Pancreas (tissue), 10 donors: ENCODE results near the gene WRAP73. TPM values are rescaled to one million over a fixed set of nuclear protein-coding genes. Genes with fewer than 3 reads are reported as not detected.

Experiments
- ATAC-seq, 4 donors: fragments of 200-7000 bp; cut with Tn5 transposase; one replicate each; pipeline versions ENCODE4 v1.8.0 to v1.9.1; 2020; ENCODE audit warnings: mild to moderate bottlenecking in 4 of 4, moderate library complexity in 4 of 4
- DNase-seq, 6 donors: peaks; one replicate each; pipeline ENCODE4 v3.0.0-alpha.2; 2020
- FAIRE-seq: peaks from 2 replicates; lab custom pipeline; 2012; peaks lifted over from hg19 to GRCh38; lab: Jason Lieb, UNC
- H3K27ac ChIP-seq, 4 donors: fragments of 200-600 bp; sonication (generic); 1 replicate in 3 of 4; 2 replicates in 1 of 4; pipeline versions ENCODE4 v1.5.0 to v1.8.0; 2020
- H3K27me3 ChIP-seq, 4 donors: fragments of 200-600 bp; one replicate each; pipeline ENCODE4 v1.8.0; 2021
- H3K36me3 ChIP-seq, 3 donors: fragments of 200-600 bp; sonication (generic) in 1 of 3; one replicate each; pipeline versions ENCODE4 v1.5.0 to v1.8.0; 2020 to 2021
- H3K4me1 ChIP-seq, 3 donors: fragments of 200-600 bp; one replicate each; pipeline ENCODE4 v1.8.0; 2021
- H3K4me3 ChIP-seq, 4 donors: fragments of 200-600 bp; sonication (generic) in 2 of 4; one replicate each; pipeline versions ENCODE4 v1.5.0 to v1.8.0; 2020 to 2021
- H3K9me3 ChIP-seq, 4 donors: fragments of 200-600 bp; one replicate each; pipeline ENCODE4 v1.8.0; 2021
- WGBS, 2 donors: extraction: QIAGEN DNeasy Blood & Tissue Kit; methylation state at CpG; one replicate each; pipeline ENCODE4 v1.1.7; 2013; 5-methylcytosine and 5-hydroxymethylcytosine counted together
- intact Hi-C, 3 donors: fragments of 100-400 bp; cut with DNase I; formaldehyde crosslinking; loops; one replicate each; pipeline versions ENCODE4 v1.11.1 to v1.14.2; 2022
- polyA plus RNA-seq, 2 donors: library from polyadenylated mRNA; stranded (reverse); fragments of 200-250 nt; gene quantifications; one replicate each; pipeline ENCODE4 v1.2.3, GENCODE V29; 2013
- total RNA-seq, 6 donors: library from RNA; stranded (reverse); fragmentation: NEBNext Ultra II Directional in 4 of 6; extraction: Animal tissue kit (Norgen Biotek cat#: 25700) in 4 of 6; gene quantifications; one replicate each; pipeline versions ENCODE4 v1.2.1 to v1.2.4, GENCODE V29; 2021 to 2023
- TF ChIP-seq, protein P1 (sequence below), 4 donors: fragments of 200-600 bp; sonication (generic) in 3 of 4; IDR thresholded peaks; one replicate each; pipeline versions ENCODE4 v1.5.0 to v1.8.0; 2021; ENCODE audit warnings: antibody characterized with exemption in 4 of 4
- donor health status: healthy with polysubstance abuse.
- donor health status: DM: no; HTN: no; CAD: no; lungs with moderate emphysema.
- donor health status: DM: no; HTN: no; CAD: no.
- donor health status: control.
- donor health status: control.
- donor health status: Bipolar disorder and iron deficiency.
- donor health status: DM: yes; HTN: yes; CAD: no.
- donor health status: DM: no; HTN: no; CAD: no.
- donor health status: DM: no; HTN: no; CAD: no.
- donor health status: DM: yes; HTN: yes; CAD: no.

The WRAP73 gene
- total and polyA plus RNA-seq, 8 donors: 6.7 to 26.2 (median 10.3) TPM

DNA sequence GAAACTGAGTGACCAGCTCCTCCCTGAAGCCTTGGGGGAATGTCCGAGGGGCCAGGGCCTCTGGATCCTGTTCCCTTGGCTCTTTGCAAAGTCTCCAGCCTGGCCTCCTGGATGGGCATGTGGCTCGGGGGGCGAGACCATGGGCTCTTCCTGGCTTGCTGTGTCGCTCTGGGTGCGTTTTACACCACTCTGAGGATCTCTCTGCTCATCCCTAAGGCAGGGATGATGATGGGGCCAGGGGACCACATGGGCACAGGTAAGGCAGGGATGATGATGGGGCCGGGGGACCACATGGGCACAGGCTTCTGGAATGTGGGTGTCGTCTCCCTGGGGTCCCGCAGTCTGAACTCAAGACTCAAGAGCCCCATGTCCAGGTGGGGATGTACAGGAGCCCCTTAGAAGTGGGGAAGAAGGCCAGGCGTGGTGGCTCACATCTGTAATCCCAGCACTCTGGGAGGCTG is 20.1 kb upstream of the WRAP73 start:
- TF ChIP-seq, protein P1, sequence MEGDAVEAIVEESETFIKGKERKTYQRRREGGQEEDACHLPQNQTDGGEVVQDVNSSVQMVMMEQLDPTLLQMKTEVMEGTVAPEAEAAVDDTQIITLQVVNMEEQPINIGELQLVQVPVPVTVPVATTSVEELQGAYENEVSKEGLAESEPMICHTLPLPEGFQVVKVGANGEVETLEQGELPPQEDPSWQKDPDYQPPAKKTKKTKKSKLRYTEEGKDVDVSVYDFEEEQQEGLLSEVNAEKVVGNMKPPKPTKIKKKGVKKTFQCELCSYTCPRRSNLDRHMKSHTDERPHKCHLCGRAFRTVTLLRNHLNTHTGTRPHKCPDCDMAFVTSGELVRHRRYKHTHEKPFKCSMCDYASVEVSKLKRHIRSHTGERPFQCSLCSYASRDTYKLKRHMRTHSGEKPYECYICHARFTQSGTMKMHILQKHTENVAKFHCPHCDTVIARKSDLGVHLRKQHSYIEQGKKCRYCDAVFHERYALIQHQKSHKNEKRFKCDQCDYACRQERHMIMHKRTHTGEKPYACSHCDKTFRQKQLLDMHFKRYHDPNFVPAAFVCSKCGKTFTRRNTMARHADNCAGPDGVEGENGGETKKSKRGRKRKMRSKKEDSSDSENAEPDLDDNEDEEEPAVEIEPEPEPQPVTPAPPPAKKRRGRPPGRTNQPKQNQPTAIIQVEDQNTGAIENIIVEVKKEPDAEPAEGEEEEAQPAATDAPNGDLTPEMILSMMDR (IDR thresholded peaks at IDR 0.05): no peak
- no peaks in the 10 kb centered on the region for H3K36me3 ChIP-seq
- ATAC-seq (no peak), FAIRE-seq (no peak), DNase-seq (peak in 3 of 6 donors; percentile 14 to 56 (median 31))
- H3K27me3 ChIP-seq: no peaks in the 10 kb centered on the region
- H3K9me3 ChIP-seq: no peaks in the 10 kb centered on the region
- WGBS, 2 donors: 85 to 91% methylated on average over 8 to 9 of the region's 9 CpGs
- intact Hi-C loops: no loop called here
- H3K4me3 ChIP-seq: no peak overlapping the region
- peaks cover 4 to 10% (median 9%) of the 10 kb centered on the region in 3 donors for H3K4me1 ChIP-seq
- H3K27ac ChIP-seq: no peak overlapping the region

DNA sequence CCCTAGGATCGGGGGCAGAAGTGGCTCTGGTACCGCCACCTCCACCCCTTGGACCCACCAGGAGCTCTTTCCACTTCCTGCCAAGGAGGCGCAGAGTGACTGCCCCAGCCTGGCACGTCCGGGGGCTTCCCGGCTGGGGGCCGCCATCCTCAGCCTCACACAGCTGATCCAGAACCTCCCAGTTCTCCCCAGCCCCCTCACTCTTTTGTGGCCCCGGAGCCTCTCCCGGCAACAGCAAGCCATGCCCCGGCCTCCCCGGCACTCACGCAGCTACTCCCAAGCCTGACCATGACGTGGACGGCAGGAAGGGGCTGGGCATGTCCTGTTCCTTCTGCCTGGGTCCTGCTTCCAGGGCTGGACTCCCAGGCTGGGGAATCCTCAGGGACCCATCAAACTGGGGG is 19.5 kb upstream of the WRAP73 start:
- FAIRE-seq: no peak
- intact Hi-C loops: no loop called here
- Histone ChIP-seq H3K36me3 (no peaks in the 10 kb centered on the region), H3K9me3 (no peaks in the 10 kb centered on the region), H3K4me1 (peaks cover 4 to 9% (median 8%) of the 10 kb centered on the region in 3 donors), H3K27me3 (no peaks in the 10 kb centered on the region), H3K4me3 (no peak overlapping the region), H3K27ac (no peak overlapping the region)
- ATAC-seq: no peak
- 42 to 55% methylated on average over 14 of the region's 14 CpGs for WGBS, 2 donors
- DNase-seq: peak in 3 of 6 donors; percentile 45 to 77 (median 53)
- TF ChIP-seq, protein P1 (IDR thresholded peaks at IDR 0.05): no peak

DNA sequence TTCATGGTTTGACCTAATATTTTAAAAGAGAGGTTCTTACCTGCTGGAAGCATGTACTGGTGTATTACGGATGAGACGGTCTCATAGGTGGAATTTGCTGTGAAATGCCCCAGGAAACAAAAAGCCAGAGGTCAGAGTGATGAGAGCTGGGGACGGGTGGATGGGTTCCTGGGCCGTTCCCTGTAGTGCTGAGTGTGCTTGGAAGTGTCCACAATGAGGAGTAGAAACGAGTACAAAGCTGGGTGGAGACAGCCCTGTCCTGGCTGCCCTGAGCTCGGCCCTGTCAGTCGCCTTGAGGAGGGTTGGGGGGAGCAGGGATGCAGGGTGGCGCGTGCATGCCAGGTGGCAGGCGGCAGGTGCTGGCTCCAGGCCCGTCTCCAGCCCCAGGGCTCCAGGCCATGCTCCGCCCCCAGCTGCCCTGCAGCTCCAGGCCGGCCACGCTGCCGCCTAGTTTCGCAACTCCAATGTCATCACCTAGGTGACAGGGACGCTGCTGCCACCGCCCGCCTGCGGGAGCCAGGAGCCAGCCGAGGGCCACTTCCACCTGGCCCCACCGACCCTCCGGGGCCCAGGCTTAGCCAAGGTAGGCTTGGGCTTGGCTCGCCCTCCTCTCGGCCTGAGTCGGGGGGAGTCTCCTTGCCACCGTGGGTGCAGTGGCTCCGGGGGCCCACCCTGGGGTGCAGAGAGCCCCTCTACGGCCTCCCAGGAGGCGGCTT is 18.8 kb upstream of the WRAP73 start:
- WGBS, 2 donors: 9 to 11% methylated on average over 26 to 30 of the region's 30 CpGs
- ATAC-seq: peak; percentile 95 to 98 (median 97)
- Histone ChIP-seq H3K4me1 (peaks cover 4 to 5% (median 4%) of the 10 kb centered on the region in 3 donors), H3K36me3 (no peaks in the 10 kb centered on the region), H3K27me3 (no peaks in the 10 kb centered on the region), H3K27ac (no peak overlapping the region), H3K9me3 (no peaks in the 10 kb centered on the region), H3K4me3 (no peak overlapping the region)
- no peak for FAIRE-seq
- TF ChIP-seq, protein P1 (IDR thresholded peaks at IDR 0.05): no peak
- peak; percentile 94 to 99 (median 96) for DNase-seq
- intact Hi-C loops: no loop called here

DNA sequence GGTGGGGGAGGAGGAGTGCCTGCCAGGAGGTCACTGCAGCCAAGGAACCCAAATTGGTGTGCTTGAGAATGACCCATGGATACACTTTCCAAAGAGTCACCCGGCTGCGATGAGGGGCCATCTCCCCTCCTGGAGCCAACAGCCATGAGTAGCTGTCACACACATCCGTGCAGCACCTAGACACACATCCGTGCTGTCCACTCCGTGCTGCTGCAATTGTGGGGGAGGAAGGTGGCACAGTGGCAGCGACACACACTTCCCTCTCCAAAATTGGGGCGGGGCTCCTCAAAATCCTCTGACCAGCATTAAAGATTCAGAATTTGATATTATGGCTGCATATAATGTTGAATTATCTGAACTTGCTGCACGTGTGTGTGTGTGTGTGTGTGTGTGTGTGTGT is 18.2 kb upstream of the WRAP73 start:
- Histone ChIP-seq H3K27ac (no peak overlapping the region), H3K4me1 (peaks cover 4 to 5% (median 4%) of the 10 kb centered on the region in 3 donors), H3K36me3 (no peaks in the 10 kb centered on the region), H3K9me3 (no peaks in the 10 kb centered on the region), H3K27me3 (no peaks in the 10 kb centered on the region), H3K4me3 (no peak overlapping the region)
- TF ChIP-seq, protein P1 (IDR thresholded peaks at IDR 0.05): no peak
- ATAC-seq (no peak), FAIRE-seq (no peak), DNase-seq (peak in 3 of 6 donors; percentile 30 to 33 (median 31))
- intact Hi-C loops: no loop called here
- 72 to 77% methylated on average over 8 of the region's 8 CpGs for WGBS, 2 donors
